Kidney epithelial cell (primary cell): ENCODE results near the gene SDE2. TPM values are rescaled to one million over a fixed set of nuclear protein-coding genes. Genes with fewer than 3 reads are reported as not detected.

ENCODE experiments used
- DNase-seq: peaks from one replicate; pipeline ENCODE4 v3.0.0-alpha.2; 2010; ENCODE audit warnings: low read depth
- H3K27me3 ChIP-seq: 2 replicates; pipeline ENCODE4 v1.6.0; 2011; ENCODE audit warnings: low read length; ENCODE audit not compliant: control insufficient read depth, insufficient read depth
- H3K36me3 ChIP-seq: 2 replicates; pipeline ENCODE4 v1.5.1; 2011; ENCODE audit warnings: low read length; ENCODE audit not compliant: control insufficient read depth, insufficient read depth
- H3K4me3 ChIP-seq: 2 replicates; pipeline ENCODE4 v1.5.1; 2011; ENCODE audit warnings: low read depth, mild to moderate bottlenecking, control low read depth, low read length
- total RNA-seq: library from RNA; depleted of rRNA; stranded (reverse); fragments of >200 nt; gene quantifications from 2 replicates; pipeline ENCODE4 v1.2.3, GENCODE V29; 2015
- TF ChIP-seq, protein P1 (sequence below): IDR thresholded peaks from 2 replicates; pipeline ENCODE4 v1.5.1; 2011; ENCODE audit warnings: mild to moderate bottlenecking, moderate library complexity, low read length, control low read depth, inconsistent platforms; ENCODE audit not compliant: insufficient read depth, poor library complexity, severe bottlenecking

SDE2 gene
- 23.2 and 26.5 TPM in 2 replicates for total RNA-seq

DNA sequence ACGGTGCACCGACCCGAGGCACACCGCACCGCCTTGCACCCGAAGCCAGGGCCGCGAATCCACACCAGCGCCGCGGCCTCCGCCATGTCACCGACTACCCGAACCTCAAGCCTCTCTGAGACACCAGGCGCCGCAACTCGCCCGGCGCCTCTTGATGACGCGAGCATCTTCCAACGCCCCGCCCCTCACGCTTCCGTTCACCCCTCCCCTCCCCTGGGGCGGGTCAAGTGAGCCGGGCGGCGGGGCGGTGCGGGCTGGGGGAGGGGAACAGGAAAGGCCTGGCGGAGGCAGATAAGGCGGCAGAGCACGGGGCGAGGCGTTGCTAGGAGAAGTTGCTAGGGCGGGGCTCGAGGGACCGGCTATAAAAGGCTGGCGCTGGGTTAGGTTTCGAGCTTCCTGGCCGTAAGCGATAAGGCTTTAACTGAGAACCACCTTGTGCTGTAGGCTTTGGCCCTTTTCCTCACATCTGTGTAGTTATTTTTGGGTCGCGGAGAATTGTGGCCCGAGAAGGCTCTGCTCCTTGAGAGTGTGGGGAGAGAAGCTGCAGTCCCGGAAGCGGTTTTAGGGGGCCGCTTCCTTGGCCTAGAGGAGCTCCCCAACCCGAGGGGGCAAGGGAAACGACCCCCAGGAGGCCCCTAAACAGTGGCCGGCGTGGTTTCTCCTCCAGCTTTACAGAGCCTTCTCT lies at the start of gene SDE2:
Gene SDE2 (minus strand): TSS at position 117 of the 685 bp plus-strand sequence. CDS start 31 bp downstream, at position 86.
- Histone ChIP-seq H3K36me3 (no peaks in the 10 kb centered on the region), H3K27me3 (no peaks in the 10 kb centered on the region), H3K4me3 (peak within 1 kb of the TSS; percentile 89)
- TF ChIP-seq, protein P1, sequence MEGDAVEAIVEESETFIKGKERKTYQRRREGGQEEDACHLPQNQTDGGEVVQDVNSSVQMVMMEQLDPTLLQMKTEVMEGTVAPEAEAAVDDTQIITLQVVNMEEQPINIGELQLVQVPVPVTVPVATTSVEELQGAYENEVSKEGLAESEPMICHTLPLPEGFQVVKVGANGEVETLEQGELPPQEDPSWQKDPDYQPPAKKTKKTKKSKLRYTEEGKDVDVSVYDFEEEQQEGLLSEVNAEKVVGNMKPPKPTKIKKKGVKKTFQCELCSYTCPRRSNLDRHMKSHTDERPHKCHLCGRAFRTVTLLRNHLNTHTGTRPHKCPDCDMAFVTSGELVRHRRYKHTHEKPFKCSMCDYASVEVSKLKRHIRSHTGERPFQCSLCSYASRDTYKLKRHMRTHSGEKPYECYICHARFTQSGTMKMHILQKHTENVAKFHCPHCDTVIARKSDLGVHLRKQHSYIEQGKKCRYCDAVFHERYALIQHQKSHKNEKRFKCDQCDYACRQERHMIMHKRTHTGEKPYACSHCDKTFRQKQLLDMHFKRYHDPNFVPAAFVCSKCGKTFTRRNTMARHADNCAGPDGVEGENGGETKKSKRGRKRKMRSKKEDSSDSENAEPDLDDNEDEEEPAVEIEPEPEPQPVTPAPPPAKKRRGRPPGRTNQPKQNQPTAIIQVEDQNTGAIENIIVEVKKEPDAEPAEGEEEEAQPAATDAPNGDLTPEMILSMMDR, result no peak
- peak; percentile 84 for DNase-seq

DNA sequence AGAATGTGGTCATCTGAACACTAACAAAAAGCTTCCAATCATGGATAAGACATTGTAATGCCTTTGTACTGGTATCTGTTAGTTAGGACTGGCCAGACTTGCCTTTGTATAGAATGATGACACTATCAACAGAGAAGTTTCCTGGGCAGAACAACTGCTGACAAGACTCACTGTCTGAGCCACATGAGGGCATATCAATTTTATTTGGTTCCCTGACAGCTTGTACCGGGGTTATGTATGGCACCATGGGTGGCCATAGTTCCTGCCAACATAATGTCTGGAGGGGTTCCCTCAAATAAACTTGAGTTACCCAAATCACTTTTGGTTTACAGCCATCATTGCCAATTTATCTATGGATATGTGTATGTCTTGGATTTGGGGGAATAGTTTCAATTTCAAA lies 49.7 kb upstream of the SDE2 start:
- DNase-seq, result no peak
- H3K4me3 ChIP-seq, result no peak overlapping the region
- H3K27me3 ChIP-seq, result no peaks in the 10 kb centered on the region
- no peaks in the 10 kb centered on the region for H3K36me3 ChIP-seq
- TF ChIP-seq, protein P1, result no peak

DNA sequence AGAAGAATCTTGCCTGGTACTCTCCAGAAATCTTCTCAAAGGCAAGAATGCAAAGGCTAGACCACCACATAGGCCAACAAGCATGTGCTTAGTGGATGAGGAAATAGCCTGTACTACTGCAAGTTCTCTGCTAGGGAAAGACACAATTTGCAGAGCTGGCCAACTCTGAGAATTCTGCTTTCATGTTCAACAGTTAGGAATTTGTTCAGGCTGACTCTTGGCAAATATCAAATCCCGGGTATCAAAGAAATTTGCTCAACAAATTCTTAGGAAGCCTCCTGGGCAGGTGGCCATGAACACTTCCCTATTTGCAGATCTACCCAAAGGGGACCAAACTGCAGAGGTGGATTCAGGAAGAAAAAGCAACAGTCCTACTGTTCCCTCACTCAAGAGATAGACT lies 48.4 kb upstream of the SDE2 start:
- Histone ChIP-seq H3K27me3 (no peaks in the 10 kb centered on the region), H3K4me3 (no peak overlapping the region), H3K36me3 (no peaks in the 10 kb centered on the region)
- DNase-seq, result no peak
- TF ChIP-seq, protein P1, result no peak

DNA sequence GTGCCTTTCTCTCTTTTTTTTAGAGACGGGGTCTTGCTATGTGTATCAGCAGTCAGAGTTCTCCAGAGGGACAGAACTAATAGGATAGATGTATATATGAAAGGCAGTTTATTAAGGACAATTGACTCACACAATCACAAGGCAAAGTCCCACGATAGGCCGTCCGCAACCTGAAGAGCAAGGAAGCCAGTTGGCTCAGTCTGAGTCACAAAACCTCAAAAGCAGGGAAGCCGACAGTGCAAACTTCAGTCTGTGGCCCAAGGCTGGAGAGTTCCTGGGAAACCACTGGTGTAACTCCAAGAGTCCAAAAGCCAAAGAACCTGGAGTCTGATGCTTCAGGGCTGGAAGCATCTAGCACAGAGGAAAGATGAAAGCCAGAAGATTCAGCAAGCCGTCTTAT lies 47.1 kb upstream of the SDE2 start:
- no peaks in the 10 kb centered on the region for H3K27me3 ChIP-seq
- no peaks in the 10 kb centered on the region for H3K36me3 ChIP-seq
- DNase-seq, result peak; percentile 35
- TF ChIP-seq, protein P1, result no peak
- no peak overlapping the region for H3K4me3 ChIP-seq

DNA sequence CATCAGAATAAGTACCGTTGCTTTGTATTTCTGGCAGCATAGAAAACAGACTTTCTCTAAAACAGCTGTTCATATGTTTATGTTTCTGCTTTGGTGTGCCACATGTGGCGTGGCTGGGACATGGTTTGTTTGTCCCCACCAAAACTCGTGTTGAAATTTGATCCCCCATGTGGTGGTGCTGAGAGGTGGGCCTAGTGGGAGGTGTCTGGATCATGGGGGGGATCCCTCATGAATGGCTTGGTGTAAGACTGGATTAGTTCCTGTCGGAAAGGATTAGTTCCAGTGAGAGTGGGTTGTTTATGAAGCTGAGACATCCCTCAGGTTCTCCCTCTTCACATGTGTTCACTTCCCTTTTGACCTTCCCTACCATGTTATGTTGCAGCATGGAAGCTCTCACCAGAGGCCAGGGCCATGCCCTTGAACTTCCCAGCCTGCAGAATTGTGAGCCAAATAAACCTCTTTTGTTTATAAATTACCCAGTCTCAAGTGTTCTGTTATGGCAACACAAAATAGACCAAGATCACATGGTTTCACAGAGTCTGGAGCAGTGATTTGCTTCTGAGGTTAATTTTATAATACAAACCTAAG lies 45.5 kb upstream of the SDE2 start:
- TF ChIP-seq, protein P1, result no peak
- no peaks in the 10 kb centered on the region for H3K36me3 ChIP-seq
- H3K27me3 ChIP-seq, result peaks cover 4% of the 10 kb centered on the region
- H3K4me3 ChIP-seq, result no peak overlapping the region
- no peak for DNase-seq
